ENCODE measurements around the gene ANKRD53.
A peak's percentile ranks its signal among the peaks of the same experiment; 100 is the strongest.

ANKRD53 gene

GRCh38 chr2:70943205-70943871, 35.1 kb upstream of the ANKRD53 start:
- TF ChIP-seq CTCF (IDR thresholded peaks at IDR 0.05; ENCODE audit: extremely low read depth, insufficient read depth, missing control alignments), result no peak
- no peak for DNase-seq (ENCODE audit: low spot score)
- in situ Hi-C loops (cut with MboI; ENCODE audit: low pct_unique_long_range_greater_than_20kb, low sequenced_read_pairs, unreplicated experiment), result no loop called here

DNA sequence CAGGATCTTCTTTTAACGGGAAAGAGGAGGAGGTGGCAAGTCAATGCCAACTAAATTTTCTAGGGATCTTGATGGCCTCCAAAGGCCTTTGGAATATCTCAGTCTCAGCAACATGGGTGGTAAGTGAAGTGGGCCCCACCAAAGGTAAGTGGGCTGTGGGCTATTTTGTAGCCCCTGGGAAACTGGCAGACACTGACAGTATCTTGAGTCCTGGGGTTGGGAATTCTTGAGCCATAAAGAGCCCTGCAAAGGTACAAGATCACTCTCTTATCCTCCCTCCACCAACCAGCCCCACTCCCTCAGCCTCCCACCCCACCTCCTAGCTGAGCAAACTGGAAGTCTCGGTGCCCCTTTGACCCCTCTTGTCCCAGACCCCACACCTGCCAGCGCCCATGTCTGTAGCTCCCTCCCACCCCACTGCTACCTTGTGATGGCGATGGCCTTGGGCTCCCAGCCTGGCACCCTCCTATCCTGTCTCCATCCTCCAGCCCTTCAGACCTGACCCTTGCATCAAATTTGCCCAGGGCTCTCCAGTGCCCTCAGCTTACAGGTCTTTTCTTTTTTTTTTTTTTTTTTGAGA, 34.2 kb upstream of the ANKRD53 start:
- no peak for TF ChIP-seq CTCF (IDR thresholded peaks at IDR 0.05; ENCODE audit: extremely low read depth, insufficient read depth, missing control alignments)
- no peak for DNase-seq (ENCODE audit: low spot score)
- in situ Hi-C loops (cut with MboI; ENCODE audit: low pct_unique_long_range_greater_than_20kb, low sequenced_read_pairs, unreplicated experiment), result no loop called here

- peak; percentile 62 for DNase-seq (ENCODE audit: low spot score)
- in situ Hi-C loops (cut with MboI; ENCODE audit: low pct_unique_long_range_greater_than_20kb, low sequenced_read_pairs, unreplicated experiment), result no loop called here
- TF ChIP-seq CTCF (IDR thresholded peaks at IDR 0.05; ENCODE audit: extremely low read depth, insufficient read depth, missing control alignments), result peak; percentile 83
These were observed 31.5 kb upstream of the ANKRD53 start for GRCh38 chr2:70946832-70947442.

DNA sequence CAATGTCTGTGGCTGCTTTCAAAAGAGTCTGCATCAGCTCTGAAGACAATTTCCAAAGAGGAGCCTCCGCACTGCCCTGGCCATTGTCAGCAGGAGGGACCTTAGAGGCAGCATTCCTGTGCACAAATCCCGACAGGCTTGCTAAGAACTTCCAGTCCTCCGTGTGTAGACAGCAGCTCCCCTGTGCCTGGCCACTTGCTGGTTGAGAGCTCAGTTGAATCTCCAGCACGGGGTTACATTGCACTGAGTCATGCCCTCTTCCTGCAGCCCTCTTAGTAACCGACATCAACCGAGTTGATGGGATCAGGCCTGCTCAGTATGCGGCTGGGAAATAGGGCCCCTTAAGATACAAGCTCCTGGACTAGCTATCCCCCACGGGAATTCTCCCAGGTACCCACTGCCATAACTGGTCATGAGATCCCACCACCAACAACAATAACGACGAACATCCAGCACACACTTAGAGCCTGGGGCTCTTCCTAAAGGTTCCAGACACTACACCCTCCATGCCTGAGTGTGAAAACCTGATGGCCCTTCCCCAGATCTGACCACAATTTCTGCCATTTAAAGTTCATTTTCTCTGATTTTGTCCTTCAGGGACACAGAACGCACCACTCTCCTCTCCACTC, 30.8 kb upstream of the ANKRD53 start:
- no peak for TF ChIP-seq CTCF (IDR thresholded peaks at IDR 0.05; ENCODE audit: extremely low read depth, insufficient read depth, missing control alignments)
- in situ Hi-C loops (cut with MboI; ENCODE audit: low pct_unique_long_range_greater_than_20kb, low sequenced_read_pairs, unreplicated experiment), result no loop called here
- no peak for DNase-seq (ENCODE audit: low spot score)

DNA sequence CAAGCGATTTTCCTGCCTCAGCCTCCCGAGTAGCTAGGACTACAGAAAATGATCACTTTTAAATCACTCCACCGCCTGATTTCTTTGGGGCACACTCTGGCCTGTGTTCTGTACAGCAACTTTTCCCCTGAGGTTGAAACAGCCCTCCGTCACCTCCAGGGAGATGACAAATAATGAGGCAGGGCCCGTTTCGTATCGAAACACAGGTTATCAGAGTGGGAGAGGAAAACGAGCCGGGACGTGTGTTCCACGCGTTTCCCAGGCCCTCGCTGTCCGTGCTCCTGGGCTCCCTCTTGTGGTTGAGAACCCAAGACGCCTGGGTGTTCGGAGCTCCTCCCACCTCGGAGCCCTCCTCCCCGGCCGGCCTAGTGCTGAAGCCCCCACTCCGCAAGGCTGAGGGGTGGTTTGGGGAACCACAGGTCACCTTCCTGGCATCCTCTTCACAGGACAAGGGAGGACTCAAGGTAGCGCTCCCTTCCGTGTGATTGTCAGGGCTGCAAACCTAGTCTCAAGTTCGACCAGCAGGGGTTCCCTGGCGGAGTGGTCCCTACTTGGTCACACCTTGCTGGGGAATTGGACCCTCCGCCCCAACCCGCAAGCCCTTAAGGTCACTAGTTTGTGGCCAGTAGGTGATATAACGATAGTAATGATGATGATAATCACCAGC, 30.0 kb upstream of the ANKRD53 start:
- peak; percentile 81 for TF ChIP-seq CTCF (IDR thresholded peaks at IDR 0.05; ENCODE audit: extremely low read depth, insufficient read depth, missing control alignments)
- in situ Hi-C loops (cut with MboI; ENCODE audit: low pct_unique_long_range_greater_than_20kb, low sequenced_read_pairs, unreplicated experiment), result no loop called here
- peak; percentile 83 for DNase-seq (ENCODE audit: low spot score)

DNA sequence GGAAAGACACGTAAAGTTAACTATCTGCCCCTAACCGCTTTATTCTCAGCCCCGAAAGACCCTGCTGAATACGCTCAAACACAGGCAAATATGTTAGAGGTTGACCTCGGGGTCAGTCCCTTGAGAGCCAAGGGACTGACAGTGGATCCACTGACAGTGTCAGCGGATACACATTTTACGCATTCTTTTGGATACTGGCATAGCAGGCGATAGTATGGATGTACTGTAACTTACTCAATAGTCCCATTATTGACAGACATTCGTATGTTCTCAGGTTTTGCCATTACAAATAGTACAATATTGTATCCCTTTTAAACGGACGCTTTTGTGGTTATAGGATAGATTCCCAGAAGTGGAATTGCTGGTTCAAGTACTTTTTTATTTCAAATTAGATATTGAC, 29.3 kb upstream of the ANKRD53 start:
- TF ChIP-seq CTCF (IDR thresholded peaks at IDR 0.05; ENCODE audit: extremely low read depth, insufficient read depth, missing control alignments), result no peak
- in situ Hi-C loops (cut with MboI; ENCODE audit: low pct_unique_long_range_greater_than_20kb, low sequenced_read_pairs, unreplicated experiment), result no loop called here
- DNase-seq (ENCODE audit: low spot score), result no peak
